ENCODE results near the gene RABIF.

RABIF gene

DNA sequence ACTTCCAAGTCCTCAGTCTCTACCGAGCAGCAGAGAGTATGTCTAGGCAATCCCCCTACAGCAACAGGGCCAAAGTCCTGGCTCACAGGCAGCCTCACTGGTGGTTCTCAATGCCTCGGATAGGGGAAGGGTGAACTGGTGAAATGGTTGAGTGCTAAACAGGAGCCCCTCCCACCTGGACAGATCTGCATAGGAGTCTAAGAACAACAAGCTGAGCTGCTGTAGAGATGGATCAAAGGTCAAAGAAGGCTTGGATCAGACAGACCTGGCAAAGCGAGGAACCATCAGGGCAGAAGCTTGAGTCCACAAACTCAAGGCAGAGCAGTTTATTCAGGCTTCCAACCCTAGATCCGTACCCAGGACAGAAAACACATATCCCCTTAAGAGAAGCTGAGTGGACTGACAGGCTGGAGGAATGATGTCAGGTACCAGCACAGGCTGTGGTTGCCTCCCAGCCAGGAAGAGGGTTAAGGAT, 31.8 kb downstream of the RABIF start:
- H3K36me3 ChIP-seq (ENCODE audit: control insufficient read depth in 2 of 2, insufficient read depth in 2 of 2, low read length in 2 of 2): no peaks in the 10 kb centered on the region
- no peak overlapping the region for H3K9ac ChIP-seq (ENCODE audit: low read depth in 1 of 2, low read length in 2 of 2)
- H3K9me3 ChIP-seq (ENCODE audit: control insufficient read depth in 2 of 2, low read length in 2 of 2): no peaks in the 10 kb centered on the region
- H3K27me3 ChIP-seq (ENCODE audit: control insufficient read depth in 2 of 2, insufficient read depth in 2 of 2, low read length in 2 of 2): no peaks in the 10 kb centered on the region
- peak overlapping the region; percentile 38 to 51 for H3K27ac ChIP-seq (ENCODE audit: low read depth in 2 of 2, low read length in 2 of 2)
- no peak overlapping the region for H3K4me3 ChIP-seq (ENCODE audit: low read length in 2 of 2)
- peaks cover 20 to 43% of the 10 kb centered on the region in 2 donors for H3K4me1 ChIP-seq (ENCODE audit: control insufficient read depth in 2 of 2, insufficient read depth in 2 of 2, low read length in 2 of 2)

DNA sequence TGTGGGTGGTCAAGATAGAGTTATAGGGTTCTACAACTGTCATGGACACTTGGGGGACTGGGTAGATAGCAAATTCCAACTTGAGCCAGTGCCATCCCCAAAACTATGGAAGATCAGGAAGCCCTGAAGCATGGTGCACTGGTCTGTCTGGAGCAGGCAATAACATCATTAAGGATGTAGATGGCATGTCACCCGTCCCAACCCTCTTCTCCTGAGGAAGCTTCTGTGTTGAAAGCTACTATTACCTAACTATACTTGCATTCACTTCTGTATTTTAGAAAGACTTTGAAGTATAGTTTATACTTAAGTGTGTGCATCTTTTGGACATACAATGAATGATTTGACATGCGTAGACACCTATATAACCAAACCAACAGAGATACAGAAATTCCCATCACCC, 32.9 kb downstream of the RABIF start:
- Histone ChIP-seq H3K9ac (ENCODE audit: low read depth in 1 of 2, low read length in 2 of 2) (no peak overlapping the region), H3K36me3 (ENCODE audit: control insufficient read depth in 2 of 2, insufficient read depth in 2 of 2, low read length in 2 of 2) (no peaks in the 10 kb centered on the region), H3K27me3 (ENCODE audit: control insufficient read depth in 2 of 2, insufficient read depth in 2 of 2, low read length in 2 of 2) (no peaks in the 10 kb centered on the region), H3K9me3 (ENCODE audit: control insufficient read depth in 2 of 2, low read length in 2 of 2) (no peaks in the 10 kb centered on the region), H3K4me1 (ENCODE audit: control insufficient read depth in 2 of 2, insufficient read depth in 2 of 2, low read length in 2 of 2) (peaks cover 16 to 38% of the 10 kb centered on the region in 2 donors), H3K27ac (ENCODE audit: low read depth in 2 of 2, low read length in 2 of 2) (no peak overlapping the region), H3K4me3 (ENCODE audit: low read length in 2 of 2) (no peak overlapping the region)

DNA sequence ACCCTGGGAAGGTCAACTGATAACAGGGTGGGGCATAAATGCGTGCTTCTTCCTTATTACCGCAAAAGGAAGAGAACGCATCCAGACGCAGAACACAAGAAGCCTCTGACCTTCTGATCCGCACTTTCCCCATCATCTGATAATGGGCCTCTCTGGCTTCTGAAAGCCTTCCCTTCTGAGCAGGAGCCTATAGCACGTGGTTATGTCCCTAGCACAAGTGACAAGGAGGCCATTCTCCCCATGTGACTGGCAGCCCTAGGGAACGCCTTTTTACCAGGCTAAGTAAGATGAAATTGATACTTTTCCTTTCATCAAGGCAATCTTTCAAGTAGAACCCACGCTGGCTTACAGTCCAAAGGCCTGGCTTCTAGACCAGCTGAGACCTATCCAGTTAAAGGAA, 34.2 kb downstream of the RABIF start:
- H3K27ac ChIP-seq (ENCODE audit: low read depth in 2 of 2, low read length in 2 of 2): no peak overlapping the region
- H3K27me3 ChIP-seq (ENCODE audit: control insufficient read depth in 2 of 2, insufficient read depth in 2 of 2, low read length in 2 of 2): no peaks in the 10 kb centered on the region
- H3K36me3 ChIP-seq (ENCODE audit: control insufficient read depth in 2 of 2, insufficient read depth in 2 of 2, low read length in 2 of 2): no peaks in the 10 kb centered on the region
- H3K9me3 ChIP-seq (ENCODE audit: control insufficient read depth in 2 of 2, low read length in 2 of 2): no peaks in the 10 kb centered on the region
- H3K4me3 ChIP-seq (ENCODE audit: low read length in 2 of 2): no peak overlapping the region
- H3K4me1 ChIP-seq (ENCODE audit: control insufficient read depth in 2 of 2, insufficient read depth in 2 of 2, low read length in 2 of 2): peaks cover 16 to 38% of the 10 kb centered on the region in 2 donors
- H3K9ac ChIP-seq (ENCODE audit: low read depth in 1 of 2, low read length in 2 of 2): no peak overlapping the region

DNA sequence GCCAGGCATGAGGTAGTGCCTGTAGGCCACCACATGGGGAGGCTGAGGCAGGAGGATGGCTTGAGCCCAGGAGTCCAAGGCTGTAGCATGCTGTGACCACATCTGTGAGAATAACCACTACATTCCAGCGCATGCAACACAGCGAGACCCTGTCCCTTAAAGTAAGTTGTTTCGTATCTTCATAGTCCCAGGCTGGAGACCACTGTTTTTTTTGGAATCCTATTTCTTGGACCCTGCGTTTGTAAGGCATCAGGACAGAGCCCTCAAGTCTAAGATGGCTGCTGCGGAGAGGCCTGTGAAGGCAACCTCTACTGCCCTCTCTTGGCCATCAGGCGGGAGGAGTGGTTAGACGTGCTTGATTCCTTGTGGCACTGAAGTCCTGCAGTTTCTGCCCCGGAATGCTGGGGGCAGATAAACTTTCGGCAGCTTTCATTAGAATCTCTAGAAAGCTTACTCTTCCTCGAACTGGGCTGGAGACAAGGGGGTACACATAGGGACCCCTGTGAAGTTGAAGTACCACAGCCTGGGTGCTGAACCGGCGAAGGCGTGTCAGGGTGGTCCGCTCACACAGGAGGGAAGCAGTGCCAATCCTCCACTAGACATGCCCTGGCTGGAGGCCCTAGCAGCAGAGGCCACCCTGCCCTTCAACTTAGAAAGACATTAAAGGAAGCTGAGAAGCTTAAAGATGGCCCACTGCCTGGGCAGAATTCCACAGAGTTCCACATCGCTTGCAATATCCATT, 36.6 kb downstream of the RABIF start:
- H3K9me3 ChIP-seq (ENCODE audit: control insufficient read depth in 2 of 2, low read length in 2 of 2): no peaks in the 10 kb centered on the region
- H3K4me3 ChIP-seq (ENCODE audit: low read length in 2 of 2): no peak overlapping the region
- H3K4me1 ChIP-seq (ENCODE audit: control insufficient read depth in 2 of 2, insufficient read depth in 2 of 2, low read length in 2 of 2): peaks cover 5 to 20% of the 10 kb centered on the region in 2 donors
- H3K9ac ChIP-seq (ENCODE audit: low read depth in 1 of 2, low read length in 2 of 2): no peak overlapping the region
- no peaks in the 10 kb centered on the region for H3K27me3 ChIP-seq (ENCODE audit: control insufficient read depth in 2 of 2, insufficient read depth in 2 of 2, low read length in 2 of 2)
- H3K36me3 ChIP-seq (ENCODE audit: control insufficient read depth in 2 of 2, insufficient read depth in 2 of 2, low read length in 2 of 2): no peaks in the 10 kb centered on the region
- H3K27ac ChIP-seq (ENCODE audit: low read depth in 2 of 2, low read length in 2 of 2): no peak overlapping the region

DNA sequence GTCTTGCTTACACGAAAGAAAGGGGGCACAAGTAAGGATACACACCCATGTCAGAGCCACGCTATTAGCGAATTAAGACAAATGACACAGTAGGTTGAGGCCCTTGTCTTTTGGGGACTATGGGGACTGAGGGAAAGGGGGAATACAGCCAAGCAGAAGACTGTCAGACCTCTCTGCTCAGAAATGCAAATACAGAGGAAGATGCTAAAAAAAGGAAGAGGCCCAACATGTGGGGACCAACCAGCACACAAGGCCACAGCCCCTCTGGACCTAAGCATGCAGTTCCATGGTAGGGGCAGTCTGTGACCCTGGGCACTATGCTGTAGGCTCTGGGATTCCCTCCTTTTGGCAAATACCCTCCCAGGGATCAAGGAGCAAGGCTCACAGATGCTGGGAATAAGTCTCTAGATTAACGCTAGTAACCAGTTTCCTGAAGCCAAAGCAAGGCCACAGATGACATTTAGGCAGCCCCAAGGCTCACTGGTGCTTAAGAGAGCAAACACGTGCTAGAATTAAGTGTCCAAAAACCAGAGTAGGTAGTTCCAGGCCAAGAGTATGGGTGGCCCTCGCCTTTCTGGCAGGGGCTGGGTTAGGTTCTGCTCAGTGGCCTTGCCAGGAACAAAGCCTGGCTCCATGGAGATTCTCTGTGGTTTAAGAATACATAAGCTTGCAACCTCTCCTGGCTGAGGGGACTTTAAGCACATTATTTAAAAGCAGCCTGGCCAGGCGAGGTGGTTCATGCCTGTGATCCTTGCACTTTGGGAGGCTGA, 38.2 kb downstream of the RABIF start:
- Histone ChIP-seq H3K9me3 (ENCODE audit: control insufficient read depth in 2 of 2, low read length in 2 of 2) (no peaks in the 10 kb centered on the region), H3K9ac (ENCODE audit: low read depth in 1 of 2, low read length in 2 of 2) (no peak overlapping the region), H3K4me3 (ENCODE audit: low read length in 2 of 2) (no peak overlapping the region), H3K4me1 (ENCODE audit: control insufficient read depth in 2 of 2, insufficient read depth in 2 of 2, low read length in 2 of 2) (peaks cover 0 to 10% of the 10 kb centered on the region in 2 donors), H3K36me3 (ENCODE audit: control insufficient read depth in 2 of 2, insufficient read depth in 2 of 2, low read length in 2 of 2) (no peaks in the 10 kb centered on the region), H3K27me3 (ENCODE audit: control insufficient read depth in 2 of 2, insufficient read depth in 2 of 2, low read length in 2 of 2) (no peaks in the 10 kb centered on the region), H3K27ac (ENCODE audit: low read depth in 2 of 2, low read length in 2 of 2) (no peak overlapping the region)

DNA sequence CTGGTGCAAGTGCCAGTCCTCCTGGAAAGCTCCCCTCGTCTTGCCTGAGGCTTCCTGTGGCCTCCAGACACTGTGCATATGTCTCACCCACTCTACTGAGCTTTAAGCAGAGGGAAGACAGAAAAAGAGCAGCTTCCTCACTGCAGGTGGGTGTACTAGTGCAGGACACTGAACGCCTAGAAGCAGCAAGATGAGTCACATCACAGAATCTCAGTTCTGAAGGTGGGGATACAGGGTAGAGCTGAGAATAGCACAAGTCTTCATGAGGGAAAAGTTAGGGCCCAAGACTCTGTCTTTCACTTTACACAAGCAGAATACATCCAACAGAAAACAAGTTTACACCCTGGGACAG, 40.8 kb downstream of the RABIF start:
- no peaks in the 10 kb centered on the region for H3K36me3 ChIP-seq (ENCODE audit: control insufficient read depth in 2 of 2, insufficient read depth in 2 of 2, low read length in 2 of 2)
- no peak overlapping the region for H3K27ac ChIP-seq (ENCODE audit: low read depth in 2 of 2, low read length in 2 of 2)
- no peak overlapping the region for H3K4me3 ChIP-seq (ENCODE audit: low read length in 2 of 2)
- H3K27me3 ChIP-seq (ENCODE audit: control insufficient read depth in 2 of 2, insufficient read depth in 2 of 2, low read length in 2 of 2): no peaks in the 10 kb centered on the region
- no peaks in the 10 kb centered on the region for H3K9me3 ChIP-seq (ENCODE audit: control insufficient read depth in 2 of 2, low read length in 2 of 2)
- H3K9ac ChIP-seq (ENCODE audit: low read depth in 1 of 2, low read length in 2 of 2): no peak overlapping the region
- no peaks in the 10 kb centered on the region for H3K4me1 ChIP-seq (ENCODE audit: control insufficient read depth in 2 of 2, insufficient read depth in 2 of 2, low read length in 2 of 2)

DNA sequence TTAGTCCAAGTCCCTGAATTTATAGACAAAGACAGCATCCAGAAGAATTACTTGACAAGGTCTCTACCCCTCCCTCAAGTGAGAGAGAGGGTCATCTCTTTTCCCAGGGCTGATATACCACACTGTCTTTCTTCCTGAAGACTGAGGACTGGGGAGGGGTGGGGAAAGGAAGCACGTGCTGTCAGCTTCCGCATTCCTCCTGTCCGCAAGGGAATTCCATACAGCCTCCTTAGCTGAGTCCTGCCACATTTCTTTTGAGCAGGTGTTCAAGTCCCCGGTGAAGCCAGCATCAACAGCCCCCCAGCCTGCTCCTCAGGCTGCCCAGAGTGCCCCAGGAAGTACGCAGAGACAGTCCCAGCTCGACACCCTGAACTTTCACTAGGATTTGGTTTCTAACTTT, 44.0 kb downstream of the RABIF start:
- no peak overlapping the region for H3K9ac ChIP-seq (ENCODE audit: low read depth in 1 of 2, low read length in 2 of 2)
- H3K4me3 ChIP-seq (ENCODE audit: low read length in 2 of 2): no peak overlapping the region
- no peaks in the 10 kb centered on the region for H3K36me3 ChIP-seq (ENCODE audit: control insufficient read depth in 2 of 2, insufficient read depth in 2 of 2, low read length in 2 of 2)
- no peaks in the 10 kb centered on the region for H3K9me3 ChIP-seq (ENCODE audit: control insufficient read depth in 2 of 2, low read length in 2 of 2)
- no peaks in the 10 kb centered on the region for H3K27me3 ChIP-seq (ENCODE audit: control insufficient read depth in 2 of 2, insufficient read depth in 2 of 2, low read length in 2 of 2)
- no peaks in the 10 kb centered on the region for H3K4me1 ChIP-seq (ENCODE audit: control insufficient read depth in 2 of 2, insufficient read depth in 2 of 2, low read length in 2 of 2)
- no peak overlapping the region for H3K27ac ChIP-seq (ENCODE audit: low read depth in 2 of 2, low read length in 2 of 2)

DNA sequence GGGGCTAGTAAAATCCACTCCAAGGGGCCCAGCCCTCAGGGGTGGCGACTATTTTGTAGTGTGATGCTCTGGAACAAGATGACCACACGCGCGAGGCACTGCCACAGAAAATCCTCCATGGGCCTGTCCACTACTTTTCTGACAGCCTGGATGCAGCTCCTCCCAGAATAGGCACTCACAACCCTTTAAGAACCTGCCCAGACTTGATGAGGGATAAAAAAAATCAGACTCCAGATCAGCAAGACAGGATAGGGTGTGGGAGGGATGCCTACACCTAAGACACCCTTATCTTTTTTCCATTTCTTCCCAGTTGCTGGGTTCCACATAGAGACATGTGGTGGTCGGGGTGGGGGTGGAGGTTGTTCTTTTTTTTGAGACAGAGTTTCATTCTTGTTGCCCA, 44.7 kb downstream of the RABIF start:
- Histone ChIP-seq H3K4me1 (ENCODE audit: control insufficient read depth in 2 of 2, insufficient read depth in 2 of 2, low read length in 2 of 2) (no peaks in the 10 kb centered on the region), H3K9ac (ENCODE audit: low read depth in 1 of 2, low read length in 2 of 2) (no peak overlapping the region), H3K27ac (ENCODE audit: low read depth in 2 of 2, low read length in 2 of 2) (no peak overlapping the region), H3K4me3 (ENCODE audit: low read length in 2 of 2) (no peak overlapping the region), H3K27me3 (ENCODE audit: control insufficient read depth in 2 of 2, insufficient read depth in 2 of 2, low read length in 2 of 2) (no peaks in the 10 kb centered on the region), H3K9me3 (ENCODE audit: control insufficient read depth in 2 of 2, low read length in 2 of 2) (no peaks in the 10 kb centered on the region), H3K36me3 (ENCODE audit: control insufficient read depth in 2 of 2, insufficient read depth in 2 of 2, low read length in 2 of 2) (no peaks in the 10 kb centered on the region)

DNA sequence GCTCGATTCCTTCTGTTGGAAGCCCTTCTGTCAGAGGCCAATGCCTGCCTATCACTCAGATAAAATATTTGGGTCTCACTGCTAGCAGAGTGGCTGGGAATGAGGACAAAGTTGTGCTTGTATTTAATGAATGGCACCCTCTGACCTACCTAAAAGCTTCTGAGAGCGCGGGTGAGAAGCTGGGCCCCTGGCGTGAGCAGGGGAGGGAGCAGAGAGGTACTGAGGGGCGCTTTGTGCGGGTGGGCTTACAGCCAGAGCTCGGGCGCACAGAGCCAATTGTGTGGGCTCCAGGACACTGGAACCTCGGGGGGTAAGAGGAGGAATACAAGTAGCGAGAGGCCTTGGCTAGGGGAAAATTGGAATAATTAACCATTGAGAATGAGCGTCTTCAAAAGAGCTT, 45.9 kb downstream of the RABIF start:
- no peaks in the 10 kb centered on the region for H3K27me3 ChIP-seq (ENCODE audit: control insufficient read depth in 2 of 2, insufficient read depth in 2 of 2, low read length in 2 of 2)
- no peaks in the 10 kb centered on the region for H3K4me1 ChIP-seq (ENCODE audit: control insufficient read depth in 2 of 2, insufficient read depth in 2 of 2, low read length in 2 of 2)
- no peak overlapping the region for H3K27ac ChIP-seq (ENCODE audit: low read depth in 2 of 2, low read length in 2 of 2)
- H3K9me3 ChIP-seq (ENCODE audit: control insufficient read depth in 2 of 2, low read length in 2 of 2): no peaks in the 10 kb centered on the region
- no peaks in the 10 kb centered on the region for H3K36me3 ChIP-seq (ENCODE audit: control insufficient read depth in 2 of 2, insufficient read depth in 2 of 2, low read length in 2 of 2)
- no peak overlapping the region for H3K4me3 ChIP-seq (ENCODE audit: low read length in 2 of 2)
- H3K9ac ChIP-seq (ENCODE audit: low read depth in 1 of 2, low read length in 2 of 2): no peak overlapping the region

DNA sequence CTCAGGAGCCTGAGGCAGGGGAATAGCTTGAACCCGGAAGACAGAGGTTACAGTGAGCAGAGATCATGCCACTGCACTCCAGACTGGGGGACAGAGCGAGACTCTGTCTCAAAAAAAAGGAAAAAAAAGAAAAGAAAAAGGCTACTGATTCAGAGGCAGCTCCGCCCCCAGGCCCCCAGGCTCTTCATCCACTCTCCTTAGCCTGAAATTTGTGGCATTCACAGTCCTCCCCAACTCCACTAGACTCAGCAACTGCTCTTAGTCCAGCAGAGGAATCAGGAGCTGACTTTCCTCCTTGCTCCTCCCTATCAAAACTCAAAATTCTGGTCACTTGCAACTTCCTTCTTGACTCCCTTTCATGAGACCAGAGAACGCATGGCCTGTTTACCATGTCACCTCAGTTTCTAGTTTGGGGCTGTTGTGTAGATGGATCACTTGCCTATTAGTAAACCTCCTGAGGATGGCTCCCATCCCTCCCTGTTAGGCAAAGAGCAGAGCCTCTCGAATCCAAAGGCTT, 51.1 kb downstream of the RABIF start:
- H3K4me1 ChIP-seq (ENCODE audit: control insufficient read depth in 2 of 2, insufficient read depth in 2 of 2, low read length in 2 of 2): peaks cover 4 to 14% of the 10 kb centered on the region in 2 donors
- H3K27ac ChIP-seq (ENCODE audit: low read depth in 2 of 2, low read length in 2 of 2): no peak overlapping the region
- no peak overlapping the region for H3K9ac ChIP-seq (ENCODE audit: low read depth in 1 of 2, low read length in 2 of 2)
- no peaks in the 10 kb centered on the region for H3K9me3 ChIP-seq (ENCODE audit: control insufficient read depth in 2 of 2, low read length in 2 of 2)
- no peak overlapping the region for H3K4me3 ChIP-seq (ENCODE audit: low read length in 2 of 2)
- no peaks in the 10 kb centered on the region for H3K36me3 ChIP-seq (ENCODE audit: control insufficient read depth in 2 of 2, insufficient read depth in 2 of 2, low read length in 2 of 2)
- H3K27me3 ChIP-seq (ENCODE audit: control insufficient read depth in 2 of 2, insufficient read depth in 2 of 2, low read length in 2 of 2): no peaks in the 10 kb centered on the region
